NAMALWA (cell line): ENCODE measurements around the gene OSGIN1.
A peak's percentile ranks its signal among the peaks of the same experiment; 100 is the strongest.
"Not testable (repeated sequence)": the region's sequence is repeated elsewhere in the genome, so short reads cannot be mapped to it uniquely, and the experiment has no call there.

Experiments used
- DNase-seq: peaks from one replicate; pipeline ENCODE4 v3.0.0-alpha.2; 2015; ENCODE audit warnings: low spot score

Gene OSGIN1

DNA sequence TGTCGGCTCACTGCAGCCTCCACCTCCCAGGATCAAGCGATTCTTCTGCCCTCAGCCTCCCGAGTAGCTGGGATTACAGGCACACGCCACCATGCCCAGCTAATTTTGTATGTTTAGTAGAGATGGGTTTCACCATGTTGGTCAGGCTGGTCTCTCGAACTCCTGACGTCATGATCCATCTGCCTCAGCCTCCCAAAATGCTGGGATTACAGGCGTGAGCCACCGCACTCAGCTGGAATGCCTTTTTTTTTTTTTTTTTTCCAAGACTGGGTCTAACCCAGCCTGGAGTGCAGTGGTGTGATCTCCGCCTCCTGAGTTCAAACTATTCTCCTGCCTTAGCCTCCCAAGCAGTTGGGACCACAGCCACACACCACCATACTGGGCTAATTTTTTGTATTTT is 11.5 kb upstream of the OSGIN1 start:
- not testable (repeated sequence) for DNase-seq

- no peak for DNase-seq
Observed at GRCh38 chr16:83942074-83942473, 11.0 kb upstream of the OSGIN1 start.

DNA sequence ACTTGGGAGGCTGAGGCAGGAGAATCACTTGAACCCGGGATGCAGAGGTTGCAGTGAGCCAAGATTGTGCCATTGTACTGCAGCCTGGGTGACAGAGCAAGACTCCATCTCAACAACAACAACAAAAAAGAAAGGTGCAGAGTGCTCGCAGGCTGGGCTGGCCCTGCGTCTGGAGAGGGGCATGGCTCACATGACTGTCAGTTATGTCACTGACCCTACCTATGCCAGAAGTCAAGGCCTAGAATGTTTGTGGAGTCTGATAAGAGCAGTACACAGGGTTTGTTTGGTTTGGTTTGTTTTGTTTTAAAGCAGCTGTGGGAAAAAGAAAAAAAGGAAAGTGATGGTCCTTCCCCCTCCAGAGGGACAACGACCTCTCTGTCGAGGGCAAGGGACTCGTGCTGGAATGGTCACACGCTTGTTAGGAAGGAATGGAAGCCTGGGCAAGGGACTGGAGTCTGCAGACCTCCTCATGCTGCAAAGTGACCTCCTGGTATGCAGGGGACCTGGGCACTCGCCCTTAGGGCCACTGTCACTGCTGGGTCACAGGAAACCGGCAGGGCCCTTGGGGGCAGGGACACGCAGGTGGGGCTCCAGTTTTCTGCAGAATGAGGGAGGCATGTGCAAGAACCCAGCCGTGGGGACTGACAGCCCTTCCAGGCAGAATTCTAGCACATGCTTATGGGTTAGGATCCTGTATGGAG is 10.1 kb upstream of the OSGIN1 start:
- DNase-seq: no peak

DNA sequence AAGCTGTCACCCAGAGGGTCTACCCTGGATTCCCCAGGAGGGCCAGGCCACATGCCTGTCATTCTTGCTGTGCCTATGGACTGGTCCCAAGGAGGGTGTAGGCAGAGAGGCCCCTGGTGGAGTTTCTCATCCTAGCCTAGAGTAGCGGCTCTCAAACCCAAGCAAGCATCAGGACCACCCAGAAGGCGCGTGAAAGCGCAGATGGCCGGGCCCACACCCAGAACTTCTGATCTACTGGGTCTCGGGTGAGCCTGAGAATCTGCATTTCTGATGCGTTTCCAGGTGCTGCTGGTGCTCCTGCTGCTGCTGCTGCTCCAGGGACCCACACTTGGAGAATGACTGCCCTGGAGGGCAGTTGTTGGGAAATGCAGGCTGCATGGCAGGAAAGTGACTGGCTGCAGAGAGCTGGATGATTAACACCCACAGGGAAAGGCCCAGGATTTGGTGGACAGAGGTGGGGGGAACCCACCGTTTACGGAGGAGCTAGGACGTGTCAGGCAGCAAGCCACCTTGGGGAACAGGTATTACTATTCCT is 9.5 kb upstream of the OSGIN1 start:
- DNase-seq: no peak

GRCh38 chr16:83945587-83945986 is 7.5 kb upstream of the OSGIN1 start:
- DNase-seq: no peak

DNA sequence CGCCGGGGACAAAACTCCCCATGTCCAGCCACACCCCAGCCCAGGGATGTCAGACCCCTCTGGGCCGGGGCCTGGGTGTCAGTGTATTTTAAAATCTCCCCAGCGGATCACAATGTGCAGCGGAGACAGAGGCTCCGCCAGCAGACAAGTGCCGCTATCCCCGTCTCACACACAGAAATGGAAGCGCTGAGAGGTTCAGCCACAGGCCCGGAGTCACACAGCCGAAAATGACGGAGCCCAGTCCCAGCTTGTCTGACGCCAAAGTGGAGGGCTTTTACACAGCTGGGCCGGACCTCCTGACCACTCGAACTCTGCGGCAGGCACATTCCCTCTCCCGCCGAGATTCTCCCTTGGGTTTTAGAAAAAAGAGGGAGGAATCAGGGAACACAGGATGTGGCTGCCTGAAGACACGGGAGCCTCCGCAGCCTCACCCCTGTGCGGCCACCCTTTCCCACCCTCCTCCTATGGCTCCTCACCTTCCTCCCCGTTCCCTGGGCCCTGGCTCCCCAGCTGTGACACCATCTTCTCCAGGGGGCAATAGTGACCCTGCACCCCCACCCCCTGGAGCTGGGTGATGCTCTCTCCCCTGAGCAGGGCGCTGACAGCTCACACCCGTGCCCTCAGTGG is 6.8 kb upstream of the OSGIN1 start:
- no peak for DNase-seq

- no peak for DNase-seq
Observed at GRCh38 chr16:83946781-83947566, 6.1 kb upstream of the OSGIN1 start.

DNA sequence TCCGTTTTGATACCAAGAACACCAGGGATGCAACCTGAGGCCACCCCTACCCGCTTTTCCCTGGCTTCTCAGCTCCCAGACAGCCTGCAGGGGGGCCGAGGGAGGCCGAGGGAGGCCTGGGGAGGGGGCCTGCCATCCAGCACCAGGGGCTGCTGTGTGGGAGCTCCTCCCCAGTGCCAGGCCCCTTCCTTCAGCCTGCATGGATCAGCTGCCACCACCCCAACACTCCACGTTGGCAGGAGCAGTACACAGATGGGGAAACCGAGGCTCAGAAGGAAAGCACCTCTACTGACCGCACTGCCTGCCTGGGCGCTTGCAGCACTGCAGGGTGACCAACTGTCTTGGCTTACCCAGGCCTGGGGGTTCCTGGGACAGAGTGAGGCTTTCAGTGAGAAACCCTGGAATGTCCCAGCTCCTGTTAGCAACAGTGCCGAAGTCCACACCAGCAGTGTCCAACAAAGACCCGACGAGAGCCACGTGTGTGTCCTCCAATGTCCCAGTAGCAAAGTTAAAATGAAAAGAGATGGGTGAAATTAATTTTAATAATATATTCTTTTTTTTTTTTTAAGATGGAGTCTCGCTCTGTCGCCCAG is 5.3 kb upstream of the OSGIN1 start:
- no peak for DNase-seq

- no peak for DNase-seq
Observed at GRCh38 chr16:83948914-83949723, 3.9 kb upstream of the OSGIN1 start.

DNA sequence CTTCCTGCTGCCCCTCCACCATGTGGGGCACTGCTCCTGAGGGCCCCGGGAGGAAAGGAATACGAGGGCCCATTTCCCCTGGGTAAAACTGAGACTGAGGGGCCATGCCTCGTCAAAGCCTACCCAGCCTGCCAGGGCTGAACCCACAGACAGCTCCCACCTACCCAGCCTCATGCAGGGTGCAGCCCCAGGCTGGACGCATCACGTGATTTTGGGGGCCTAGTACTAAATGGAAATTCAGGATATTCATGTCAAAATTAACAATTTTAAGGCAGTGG is 3.4 kb upstream of the OSGIN1 start:
- DNase-seq: no peak

- DNase-seq: not testable (repeated sequence)
Observed at GRCh38 chr16:83950862-83951399, 2.1 kb upstream of the OSGIN1 start.

- no peak for DNase-seq
Observed at GRCh38 chr16:83951544-83951943, 1.5 kb upstream of the OSGIN1 start.

DNA sequence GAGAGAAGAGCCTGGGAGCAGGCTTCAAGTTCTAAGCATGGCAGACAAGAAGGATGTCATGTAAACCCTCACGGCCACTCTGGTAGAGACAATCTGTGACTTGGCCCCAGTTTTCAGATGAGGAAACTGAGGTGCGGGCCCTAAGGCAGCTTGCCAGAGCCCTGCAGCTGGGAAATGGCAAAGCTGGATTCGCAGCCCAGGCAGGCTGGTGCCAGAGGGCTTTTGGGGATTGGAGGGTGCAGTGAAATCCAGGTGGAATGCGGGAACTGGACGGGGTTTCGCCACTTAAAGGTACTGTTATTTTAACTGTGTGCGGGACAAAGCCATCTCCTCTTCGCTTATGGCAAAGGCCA is 477 bp upstream of the OSGIN1 start:
- no peak for DNase-seq

DNA sequence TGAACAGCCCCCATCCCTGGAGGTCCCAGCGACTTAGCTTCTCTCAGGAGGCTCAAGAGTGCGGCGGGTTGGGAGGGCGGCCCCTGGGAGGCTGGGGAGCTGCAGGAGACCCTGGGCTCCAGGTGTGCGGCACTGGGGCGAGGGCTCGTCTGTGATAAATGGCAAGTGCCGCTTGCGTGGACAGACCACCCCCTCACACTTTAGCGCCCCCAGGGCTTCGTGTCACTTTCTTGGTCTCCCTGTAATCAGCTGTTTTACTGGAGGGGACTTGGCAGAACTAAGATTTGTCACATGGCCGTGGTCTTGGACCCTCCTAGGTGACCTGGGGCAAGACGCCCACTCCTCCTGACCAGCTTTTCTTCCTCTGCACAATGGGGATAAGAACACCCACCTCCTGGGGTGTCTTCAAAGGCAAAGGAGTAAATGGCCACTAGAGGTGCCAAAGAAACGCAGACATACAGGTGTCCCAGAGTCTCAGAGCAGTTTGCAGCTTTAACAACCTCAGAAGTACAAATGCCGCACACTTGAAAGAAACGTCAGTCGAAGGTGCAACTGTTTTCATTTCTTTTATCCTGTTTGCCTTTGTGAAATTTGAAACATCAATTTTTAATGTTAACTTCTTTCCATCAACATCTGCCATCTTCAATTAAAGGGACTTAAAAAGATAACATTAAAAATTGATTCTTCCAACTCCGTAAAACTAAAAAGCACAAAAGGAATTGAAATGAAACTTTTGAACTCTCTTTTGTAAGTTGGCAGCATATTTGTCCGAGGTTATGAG is 946 bp downstream of the OSGIN1 start:
- DNase-seq: peak; percentile 69

GRCh38 chr16:83954577-83955016 is 1.6 kb downstream of the OSGIN1 start:
- no peak for DNase-seq

DNA sequence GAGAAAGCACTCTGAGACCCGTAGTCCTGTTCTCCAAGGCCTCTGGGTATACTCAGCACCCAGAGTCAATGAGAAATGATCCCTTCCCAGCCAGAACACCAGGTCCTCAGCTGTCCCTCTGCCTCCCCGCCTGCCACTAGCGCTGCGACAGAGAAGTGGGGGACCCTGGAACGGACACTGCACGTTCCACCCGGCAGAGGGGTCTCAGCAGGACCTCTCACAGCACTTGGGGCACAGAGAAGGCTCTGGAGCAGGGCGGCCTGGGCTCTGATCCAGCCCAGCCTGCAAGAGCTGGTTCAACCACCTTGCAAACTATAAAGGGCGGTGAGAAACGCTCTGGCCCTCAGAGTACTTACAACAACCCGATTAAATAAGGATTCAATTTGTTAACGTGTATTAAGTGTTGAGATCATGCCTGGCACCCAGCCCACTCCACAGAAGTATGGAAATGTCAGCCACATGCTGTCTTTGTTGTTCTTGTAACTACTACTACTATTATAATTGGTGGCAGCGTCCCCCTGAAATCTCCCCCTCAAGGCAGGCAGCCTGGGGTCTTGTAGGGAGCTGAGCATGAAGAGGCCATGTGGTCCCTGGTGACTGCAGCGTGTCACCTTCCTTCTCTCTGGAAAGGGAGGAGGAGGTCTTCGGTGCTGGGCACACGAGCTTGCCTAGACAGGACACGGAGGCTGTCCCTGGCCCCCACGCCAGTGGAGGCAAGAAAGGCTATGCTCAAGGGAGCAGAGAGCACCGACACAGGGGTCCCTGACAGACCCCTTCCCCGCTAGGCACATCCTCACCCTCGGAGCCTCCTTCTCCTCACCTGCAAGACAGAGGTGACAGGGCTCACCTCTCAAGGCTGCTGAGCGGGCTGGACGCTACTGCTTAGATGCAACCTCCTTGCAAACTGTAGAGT is 2.4 kb downstream of the OSGIN1 start:
- no peak for DNase-seq

DNA sequence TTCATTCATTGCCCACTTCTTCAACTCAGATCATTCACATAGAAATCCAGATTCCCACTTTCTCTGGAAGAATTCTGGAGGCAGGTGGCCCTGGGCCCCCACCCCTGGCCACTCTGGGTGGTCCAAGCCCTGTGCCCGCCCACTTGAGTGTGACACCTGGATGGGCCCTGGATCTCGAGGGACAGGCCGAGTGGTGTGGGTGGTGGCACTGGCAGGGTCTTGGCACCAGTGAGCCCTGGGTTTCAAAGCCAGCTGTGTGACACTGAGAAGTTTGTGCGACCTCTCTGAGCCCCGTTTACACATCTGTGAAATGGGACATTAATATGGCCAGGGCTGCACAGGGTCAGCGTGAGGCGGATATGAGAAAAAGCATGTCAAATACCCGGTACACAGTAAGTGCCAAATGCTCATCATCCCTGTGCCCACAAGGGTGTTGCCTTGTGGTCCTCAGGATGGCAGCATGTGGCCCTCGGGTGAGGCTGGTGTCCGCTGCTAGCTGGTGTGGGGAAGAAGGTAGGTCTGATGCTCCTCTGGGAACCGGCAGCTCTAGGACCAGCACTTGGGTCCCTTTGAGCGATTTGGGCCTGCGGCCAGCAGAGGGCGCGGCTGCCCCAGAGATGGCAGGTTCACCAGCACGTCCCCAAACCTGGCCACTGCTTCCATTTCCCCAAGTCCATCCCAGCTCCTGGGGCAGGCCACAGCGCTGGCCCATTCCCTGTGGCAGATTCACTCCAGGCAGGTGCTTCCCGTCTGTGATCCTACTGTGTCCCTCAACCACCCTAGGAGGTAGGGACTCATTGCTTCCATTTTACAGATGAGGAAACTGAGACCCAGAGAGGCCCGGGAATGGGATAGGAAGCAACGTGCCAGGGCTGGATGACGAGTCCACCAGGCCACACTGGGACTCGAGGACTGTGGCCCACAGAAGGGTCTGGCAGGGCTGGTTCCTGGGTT is 3.6 kb downstream of the OSGIN1 start:
- peak; percentile 79 for DNase-seq

DNA sequence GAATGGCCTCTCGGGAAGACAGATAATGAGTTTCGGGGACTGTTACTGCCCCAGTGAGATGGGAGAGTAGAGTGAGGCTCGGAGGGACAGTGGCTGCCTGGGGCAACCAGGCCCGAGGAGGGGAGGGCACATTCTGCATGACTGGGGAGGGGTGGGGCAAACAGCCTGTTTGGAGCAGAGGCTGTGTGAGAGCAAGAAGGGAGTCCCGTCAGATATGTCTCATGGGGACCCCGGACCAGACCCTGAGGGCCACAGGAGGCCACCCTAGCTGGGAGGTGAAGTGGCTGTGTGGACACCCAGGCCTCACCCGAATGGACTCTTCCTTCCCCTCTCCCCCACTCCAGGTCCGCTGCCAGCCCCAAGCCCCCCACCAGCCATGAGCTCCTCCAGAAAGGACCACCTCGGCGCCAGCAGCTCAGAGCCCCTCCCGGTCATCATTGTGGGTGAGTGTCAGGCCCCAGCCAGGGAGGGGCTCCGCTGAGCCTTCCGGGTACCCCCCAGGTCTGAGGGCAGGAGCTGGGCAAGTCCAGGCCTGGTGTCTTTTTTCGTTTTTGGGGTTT is 4.3 kb downstream of the OSGIN1 start:
- DNase-seq: no peak
